ENCODE data around the gene CCDC54. TPM values are rescaled to one million over a fixed set of nuclear protein-coding genes. Genes with fewer than 3 reads are reported as not detected.

The CCDC54 gene
- total RNA-seq, 1 experiment from 2014 or later: not detected

DNA sequence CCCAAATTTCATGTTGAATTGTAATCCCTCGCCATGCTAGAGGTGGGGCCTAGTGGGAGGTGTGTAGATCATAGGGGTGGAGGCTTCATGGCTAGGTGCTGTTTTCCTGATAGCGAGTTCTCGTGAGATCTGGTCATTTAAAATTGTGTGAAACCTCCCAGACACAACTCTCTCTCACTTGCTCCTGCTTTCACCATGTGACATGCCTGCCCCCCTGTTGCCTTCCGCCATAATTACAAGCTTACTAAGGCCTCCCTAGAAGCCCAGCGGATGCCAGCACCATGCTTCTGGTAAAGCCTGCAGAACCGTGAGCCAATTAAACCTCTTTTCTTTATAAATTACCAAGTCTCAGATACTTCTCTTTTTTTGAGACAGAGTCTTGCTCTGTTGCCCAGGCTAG is 36.0 kb downstream of the CCDC54 start:
- Mint-ChIP-seq H3K27me3 (ENCODE audit: low read depth) (no peaks in the 10 kb centered on the region), H3K4me1 (no peaks in the 10 kb centered on the region), H3K4me3 (no peak overlapping the region), H3K36me3 (peaks cover 12% of the 10 kb centered on the region), H3K27ac (peak overlapping the region; percentile 34; the same call in 1 of the 2 replicates), H3K9me3 (peaks cover 21% of the 10 kb centered on the region)
- ATAC-seq (peak; percentile 87), DNase-seq (ENCODE audit: low spot score) (peak; percentile 46)
- POLR2A ChIA-PET: interaction anchor here (1.1 kb wide), 1 partner anchor 143 kb away, joined by 3 read pairs; no protein-coding TSS in a partner anchor
- CTCF ChIA-PET: interaction anchor here (0.6 to 2.5 kb wide), 13 partner anchors 8 to 215 kb away, joined by 3 to 13 read pairs (median 4); no protein-coding TSS in a partner anchor
- TF ChIP-seq FOXK1 (CRISPR knock-in tag; IDR thresholded peaks at IDR 0.05) (no peak), PRRX2 (CRISPR knock-in tag; IDR thresholded peaks at IDR 0.05) (no peak), NFATC4 (CRISPR knock-in tag; IDR thresholded peaks at IDR 0.05) (no peak), NFE2L1 (CRISPR knock-in tag; IDR thresholded peaks at IDR 0.05) (no peak), SMAD3 (CRISPR knock-in tag; IDR thresholded peaks at IDR 0.05; ENCODE audit: borderline replicate concordance) (no peak), OVOL2 (CRISPR knock-in tag; IDR thresholded peaks at IDR 0.05; ENCODE audit: borderline replicate concordance) (no peak), PREB (CRISPR knock-in tag; IDR thresholded peaks at IDR 0.05; ENCODE audit: borderline replicate concordance) (no peak), ZNF219 (CRISPR knock-in tag; IDR thresholded peaks at IDR 0.05; ENCODE audit: borderline replicate concordance) (no peak), SMAD4 (CRISPR knock-in tag; IDR thresholded peaks at IDR 0.05) (no peak), NFYB (CRISPR knock-in tag; conservative IDR thresholded peaks at IDR 0.05; ENCODE audit: low read depth) (no peak), FOXP1 (CRISPR knock-in tag; IDR thresholded peaks at IDR 0.05; ENCODE audit: borderline replicate concordance) (no peak), ZBTB21 (CRISPR knock-in tag; IDR thresholded peaks at IDR 0.05; ENCODE audit: borderline replicate concordance) (no peak)
- TF ChIP-seq, protein P1, sequence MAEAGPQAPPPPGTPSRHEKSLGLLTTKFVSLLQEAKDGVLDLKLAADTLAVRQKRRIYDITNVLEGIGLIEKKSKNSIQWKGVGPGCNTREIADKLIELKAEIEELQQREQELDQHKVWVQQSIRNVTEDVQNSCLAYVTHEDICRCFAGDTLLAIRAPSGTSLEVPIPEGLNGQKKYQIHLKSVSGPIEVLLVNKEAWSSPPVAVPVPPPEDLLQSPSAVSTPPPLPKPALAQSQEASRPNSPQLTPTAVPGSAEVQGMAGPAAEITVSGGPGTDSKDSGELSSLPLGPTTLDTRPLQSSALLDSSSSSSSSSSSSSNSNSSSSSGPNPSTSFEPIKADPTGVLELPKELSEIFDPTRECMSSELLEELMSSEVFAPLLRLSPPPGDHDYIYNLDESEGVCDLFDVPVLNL (CRISPR knock-in tag; IDR thresholded peaks at IDR 0.05; ENCODE audit: borderline replicate concordance, low read depth): no peak
- TF ChIP-seq, protein P2, sequence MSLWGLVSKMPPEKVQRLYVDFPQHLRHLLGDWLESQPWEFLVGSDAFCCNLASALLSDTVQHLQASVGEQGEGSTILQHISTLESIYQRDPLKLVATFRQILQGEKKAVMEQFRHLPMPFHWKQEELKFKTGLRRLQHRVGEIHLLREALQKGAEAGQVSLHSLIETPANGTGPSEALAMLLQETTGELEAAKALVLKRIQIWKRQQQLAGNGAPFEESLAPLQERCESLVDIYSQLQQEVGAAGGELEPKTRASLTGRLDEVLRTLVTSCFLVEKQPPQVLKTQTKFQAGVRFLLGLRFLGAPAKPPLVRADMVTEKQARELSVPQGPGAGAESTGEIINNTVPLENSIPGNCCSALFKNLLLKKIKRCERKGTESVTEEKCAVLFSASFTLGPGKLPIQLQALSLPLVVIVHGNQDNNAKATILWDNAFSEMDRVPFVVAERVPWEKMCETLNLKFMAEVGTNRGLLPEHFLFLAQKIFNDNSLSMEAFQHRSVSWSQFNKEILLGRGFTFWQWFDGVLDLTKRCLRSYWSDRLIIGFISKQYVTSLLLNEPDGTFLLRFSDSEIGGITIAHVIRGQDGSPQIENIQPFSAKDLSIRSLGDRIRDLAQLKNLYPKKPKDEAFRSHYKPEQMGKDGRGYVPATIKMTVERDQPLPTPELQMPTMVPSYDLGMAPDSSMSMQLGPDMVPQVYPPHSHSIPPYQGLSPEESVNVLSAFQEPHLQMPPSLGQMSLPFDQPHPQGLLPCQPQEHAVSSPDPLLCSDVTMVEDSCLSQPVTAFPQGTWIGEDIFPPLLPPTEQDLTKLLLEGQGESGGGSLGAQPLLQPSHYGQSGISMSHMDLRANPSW (CRISPR knock-in tag; conservative IDR thresholded peaks at IDR 0.05; ENCODE audit: low read depth): no peak
- TF ChIP-seq, protein P3, sequence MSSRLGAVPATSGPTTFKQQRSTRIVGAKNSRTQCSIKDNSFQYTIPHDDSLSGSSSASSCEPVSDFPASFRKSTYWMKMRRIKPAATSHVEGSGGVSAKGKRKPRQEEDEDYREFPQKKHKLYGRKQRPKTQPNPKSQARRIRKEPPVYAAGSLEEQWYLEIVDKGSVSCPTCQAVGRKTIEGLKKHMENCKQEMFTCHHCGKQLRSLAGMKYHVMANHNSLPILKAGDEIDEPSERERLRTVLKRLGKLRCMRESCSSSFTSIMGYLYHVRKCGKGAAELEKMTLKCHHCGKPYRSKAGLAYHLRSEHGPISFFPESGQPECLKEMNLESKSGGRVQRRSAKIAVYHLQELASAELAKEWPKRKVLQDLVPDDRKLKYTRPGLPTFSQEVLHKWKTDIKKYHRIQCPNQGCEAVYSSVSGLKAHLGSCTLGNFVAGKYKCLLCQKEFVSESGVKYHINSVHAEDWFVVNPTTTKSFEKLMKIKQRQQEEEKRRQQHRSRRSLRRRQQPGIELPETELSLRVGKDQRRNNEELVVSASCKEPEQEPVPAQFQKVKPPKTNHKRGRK (CRISPR knock-in tag; IDR thresholded peaks at IDR 0.05; ENCODE audit: borderline replicate concordance): no peak
- TF ChIP-seq, protein P4, sequence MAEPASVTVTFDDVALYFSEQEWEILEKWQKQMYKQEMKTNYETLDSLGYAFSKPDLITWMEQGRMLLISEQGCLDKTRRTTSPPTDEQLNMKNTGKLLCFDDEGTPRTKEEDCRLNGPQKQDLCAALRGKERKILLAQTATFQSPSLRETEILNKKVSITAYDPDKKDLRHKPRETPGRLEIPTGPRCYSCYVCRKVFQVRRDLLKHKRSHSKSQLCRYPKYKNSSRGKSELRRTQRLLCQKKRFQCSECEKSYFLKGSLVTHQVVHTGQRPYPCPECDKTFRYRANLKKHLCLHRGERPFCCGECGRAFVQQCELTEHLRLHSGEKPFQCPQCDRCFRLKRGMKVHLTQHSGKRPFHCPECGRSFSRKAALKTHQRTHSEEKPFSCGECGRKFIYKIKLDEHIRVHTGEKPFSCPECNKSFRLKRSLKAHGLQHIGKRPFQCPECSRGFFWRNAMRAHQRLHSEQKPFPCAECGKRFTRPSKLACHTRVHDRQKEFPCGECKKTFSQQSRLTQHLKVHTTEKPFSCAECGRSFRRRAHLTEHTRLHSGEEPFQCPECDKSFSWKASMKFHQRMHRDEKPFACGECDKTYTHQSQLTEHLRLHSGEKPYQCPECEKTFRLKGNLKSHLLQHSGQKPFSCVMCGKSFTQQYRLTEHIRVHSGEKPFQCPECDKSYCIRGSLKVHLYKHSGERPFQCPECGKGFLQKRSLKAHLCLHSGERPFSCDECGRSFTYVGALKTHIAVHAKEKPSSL (CRISPR knock-in tag; conservative IDR thresholded peaks at IDR 0.05): no peak
